GM12874 (cell line): ENCODE measurements around the gene HMGCL.

Source experiments
- CTCF ChIP-seq: IDR thresholded peaks from 2 replicates; pipeline ENCODE4 v1.5.1; 2011; ENCODE audit warnings: low read depth, mild to moderate bottlenecking, control low read depth, low read length, moderate library complexity; ENCODE audit not compliant: insufficient read depth

The HMGCL gene

GRCh38 chr1:23768733-23769132, 56.5 kb downstream of the HMGCL start:
- no peak for TF ChIP-seq CTCF

- TF ChIP-seq CTCF, result no peak
These were observed 62.1 kb downstream of the HMGCL start for GRCh38 chr1:23763041-23763577.

- no peak for TF ChIP-seq CTCF
These were observed 66.0 kb downstream of the HMGCL start for GRCh38 chr1:23759277-23759676.

GRCh38 chr1:23757812-23758211, 67.4 kb downstream of the HMGCL start:
- TF ChIP-seq CTCF, result no peak

GRCh38 chr1:23756676-23757075, 68.6 kb downstream of the HMGCL start:
- TF ChIP-seq CTCF, result no peak

GRCh38 chr1:23752909-23753308, 72.3 kb downstream of the HMGCL start:
- TF ChIP-seq CTCF, result no peak
